Peyer's patch (tissue), 4 donors: Measurements from ENCODE around the gene PER3. TPM values are rescaled to one million over a fixed set of nuclear protein-coding genes. Genes with fewer than 3 reads are reported as not detected.
A peak's percentile ranks its signal among the peaks of the same experiment; 100 is the strongest.

Experiments
- DNase-seq, 3 donors: peaks; one replicate each; pipeline ENCODE4 v3.0.0-alpha.2; 2017 to 2019
- H3K27ac ChIP-seq, 4 donors: fragments of 200-600 bp; sonication (generic); one replicate each; pipeline ENCODE4 v1.5.1; 2016 to 2019
- H3K27me3 ChIP-seq, 2 donors: fragments of 200-600 bp; sonication (generic); one replicate each; pipeline ENCODE4 v1.5.1; 2019
- H3K36me3 ChIP-seq, 3 donors: fragments of 200-600 bp; sonication (generic); one replicate each; pipeline ENCODE4 v1.5.1; 2016 to 2019
- H3K4me1 ChIP-seq, 4 donors: fragments of 200-600 bp; sonication (generic); one replicate each; pipeline ENCODE4 v1.5.1; 2016 to 2019
- H3K4me3 ChIP-seq, 4 donors: fragments of 200-600 bp; sonication (generic); 1 replicate in 3 of 4; 2 replicates in 1 of 4; pipeline ENCODE4 v1.5.1; 2016 to 2019; ENCODE audit warnings: mild to moderate bottlenecking in 1 of 4
- H3K9me3 ChIP-seq, 4 donors: fragments of 200-600 bp; sonication (generic); one replicate each; pipeline ENCODE4 v1.5.1; 2016 to 2019; ENCODE audit warnings: mild to moderate bottlenecking in 1 of 4
- CTCF ChIP-seq, 6 experiments: fragments of 450-650 bp in 4 of 6; fragments of 200-600 bp in 2 of 6; sonication (generic) in 1 of 6; IDR thresholded peaks; one replicate each; pipeline ENCODE4 v1.5.1; 2017 to 2019; ENCODE audit warnings: antibody characterized with exemption in 6 of 6, mild to moderate bottlenecking in 3 of 6, moderate library complexity in 1 of 6
- POLR2A ChIP-seq, 2 donors: fragments of 450-650 bp; IDR thresholded peaks; one replicate each; pipeline ENCODE4 v1.5.1; 2017; ENCODE audit warnings: antibody characterized with exemption in 2 of 2, mild to moderate bottlenecking in 2 of 2, moderate library complexity in 2 of 2
- total RNA-seq, 4 donors: library from RNA; depleted of rRNA; stranded (reverse); fragments of >200 nt; gene quantifications; one replicate each; pipeline ENCODE4 v1.1.0, GENCODE V29; 2016

Gene PER3
- total RNA-seq, 4 donors from 2014 or later: 10.0 to 24.0 (median 18.5) TPM

- no peaks in the 10 kb centered on the region for H3K27me3 ChIP-seq
- TF ChIP-seq POLR2A (IDR thresholded peaks at IDR 0.05) (no peak), CTCF (IDR thresholded peaks at IDR 0.05) (no peak)
- no peak overlapping the region for H3K4me3 ChIP-seq
- H3K9me3 ChIP-seq: no peaks in the 10 kb centered on the region
- no peak overlapping the region for H3K27ac ChIP-seq
- no peaks in the 10 kb centered on the region for H3K36me3 ChIP-seq
- no peaks in the 10 kb centered on the region for H3K4me1 ChIP-seq
- no peak for DNase-seq
Observed at GRCh38 chr1:7754234-7754633, 29.9 kb upstream of the PER3 start.

- TF ChIP-seq CTCF (IDR thresholded peaks at IDR 0.05) (no peak), POLR2A (IDR thresholded peaks at IDR 0.05) (no peak)
- DNase-seq: no peak
- Histone ChIP-seq H3K4me1 (no peaks in the 10 kb centered on the region), H3K27ac (no peak overlapping the region), H3K9me3 (no peaks in the 10 kb centered on the region), H3K36me3 (no peaks in the 10 kb centered on the region), H3K27me3 (no peaks in the 10 kb centered on the region), H3K4me3 (no peak overlapping the region)
Observed at GRCh38 chr1:7755448-7755847, 28.6 kb upstream of the PER3 start.

- H3K9me3 ChIP-seq: no peaks in the 10 kb centered on the region
- H3K36me3 ChIP-seq: no peaks in the 10 kb centered on the region
- no peaks in the 10 kb centered on the region for H3K4me1 ChIP-seq
- no peaks in the 10 kb centered on the region for H3K27me3 ChIP-seq
- peak overlapping the region in 1 of 4 donors; percentile 16 for H3K27ac ChIP-seq
- no peak overlapping the region for H3K4me3 ChIP-seq
- DNase-seq: no peak
- TF ChIP-seq POLR2A (IDR thresholded peaks at IDR 0.05) (no peak), CTCF (IDR thresholded peaks at IDR 0.05) (no peak)
Observed at GRCh38 chr1:7760245-7760644, 23.8 kb upstream of the PER3 start.

- Histone ChIP-seq H3K4me1 (no peaks in the 10 kb centered on the region), H3K27ac (peak overlapping the region in 2 of 4 donors; percentile 16 to 28), H3K27me3 (no peaks in the 10 kb centered on the region), H3K4me3 (no peak overlapping the region), H3K36me3 (no peaks in the 10 kb centered on the region), H3K9me3 (no peaks in the 10 kb centered on the region)
- TF ChIP-seq CTCF (IDR thresholded peaks at IDR 0.05) (no peak), POLR2A (IDR thresholded peaks at IDR 0.05) (no peak)
- DNase-seq: no peak
Observed at GRCh38 chr1:7761103-7761502, 23.0 kb upstream of the PER3 start.

GRCh38 chr1:7767176-7767575 lies 16.9 kb upstream of the PER3 start:
- TF ChIP-seq CTCF (IDR thresholded peaks at IDR 0.05) (no peak), POLR2A (IDR thresholded peaks at IDR 0.05) (no peak)
- no peaks in the 10 kb centered on the region for H3K27me3 ChIP-seq
- no peaks in the 10 kb centered on the region for H3K36me3 ChIP-seq
- H3K27ac ChIP-seq: no peak overlapping the region
- H3K4me1 ChIP-seq: peaks cover 0 to 6% (median under 1%) of the 10 kb centered on the region in 4 donors
- H3K9me3 ChIP-seq: no peaks in the 10 kb centered on the region
- no peak for DNase-seq
- no peak overlapping the region for H3K4me3 ChIP-seq

GRCh38 chr1:7768583-7768982 lies 15.5 kb upstream of the PER3 start:
- Histone ChIP-seq H3K27ac (no peak overlapping the region), H3K36me3 (peaks cover 0 to 11% (median 0%) of the 10 kb centered on the region in 3 donors), H3K4me1 (peaks cover 0 to 16% (median 1%) of the 10 kb centered on the region in 4 donors), H3K9me3 (no peaks in the 10 kb centered on the region), H3K4me3 (no peak overlapping the region), H3K27me3 (no peaks in the 10 kb centered on the region)
- no peak for DNase-seq
- TF ChIP-seq CTCF (IDR thresholded peaks at IDR 0.05) (no peak), POLR2A (IDR thresholded peaks at IDR 0.05) (no peak)
